Heart left ventricle (tissue), 13 donors: ENCODE measurements around the gene PRKAG2.

Source experiments
- CTCF ChIP-seq, 12 donors: fragments of 200-600 bp; sonication (generic) in 4 of 12; IDR thresholded peaks; one replicate each; pipeline versions ENCODE4 v1.5.0 to v1.8.0; 2018 to 2022; ENCODE audit warnings: antibody characterized with exemption in 12 of 12, mild to moderate bottlenecking in 5 of 12
- POLR2A ChIP-seq, 2 donors: fragments of 450-650 bp; IDR thresholded peaks; one replicate each; pipeline ENCODE4 v1.6.1; 2017; ENCODE audit warnings: antibody characterized with exemption in 2 of 2, mild to moderate bottlenecking in 2 of 2, moderate library complexity in 2 of 2
- donor health status: ischemic (EF 13 %, LVEDD 7.1; RV severe dilation, severe dysfunction).
- donor health status: DM: no; HTN: yes; CAD: no.
- donor health status: DM: no; HTN: no; CAD: no.
- donor health status: ischemic (EF 25% LVEDD 6.9; RV normal size, moderate dysfunction).
- donor health status: ischemic (EF 25% LVEDD 5.7; RV mildly dilated, moderate dysfunction).
- donor health status: ischemic (EF 35%, LVEDD 5.7; RV mildly dilated, moderate dysfunction).
- donor health status: nonischemic (EF 11% LVEDD 7.7; RV severe dilation, severe dysfunction).
- donor health status: DM: yes; HTN: yes; CAD: no.
- donor health status: PGD.
- donor health status: ischemic (EF 29% LVEDD 5.4; RV normal size, mild dysfunction).
- donor health status: nonischemic (EF 23%, LVEDD 6.1; RV moderate dilation, normal function).

GRCh38 chr7:151550656-151551286 is 326.1 kb downstream of the PRKAG2 start:
- no peak for TF ChIP-seq CTCF (IDR thresholded peaks at IDR 0.05)
- TF ChIP-seq POLR2A (IDR thresholded peaks at IDR 0.05) = no peak
